Gastroesophageal sphincter (tissue), 3 donors: Measurements from ENCODE around the gene CLMP.

ENCODE experiments used
- POLR2AphosphoS5 ChIP-seq: sonication (generic); formaldehyde crosslinking; IDR thresholded peaks from one replicate; pipeline ENCODE4 v1.6.1; 2017; ENCODE audit warnings: antibody characterized with exemption
- TF ChIP-seq, protein P1 (sequence below), 4 experiments: fragments of 200-600 bp in 2 of 4; fragments of 450-650 bp in 2 of 4; sonication (generic) in 1 of 4; IDR thresholded peaks; one replicate each; pipeline ENCODE4 v1.5.1; 2017 to 2019; ENCODE audit warnings: antibody characterized with exemption in 4 of 4, mild to moderate bottlenecking in 2 of 4, moderate library complexity in 2 of 4

DNA sequence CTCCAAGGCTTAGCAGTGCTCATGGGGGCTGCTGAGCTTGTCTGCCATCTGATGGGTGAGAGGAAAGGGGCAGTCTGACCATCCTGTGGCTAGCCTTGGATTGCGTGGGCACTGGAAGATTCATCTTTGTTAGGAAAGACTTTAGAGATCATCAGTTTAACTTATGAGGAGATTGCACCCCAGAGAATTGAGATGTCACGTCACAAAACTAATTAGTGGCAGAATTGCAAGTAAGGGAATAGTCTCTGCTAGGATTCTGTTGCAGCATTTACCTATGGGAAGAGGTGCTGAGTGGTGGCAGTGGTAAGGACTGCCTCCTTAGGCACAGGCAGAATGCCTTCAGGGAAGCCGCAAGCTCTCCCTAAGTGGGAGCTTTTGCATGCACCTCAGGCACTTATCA, 90.4 kb downstream of the CLMP start:
- TF ChIP-seq POLR2AphosphoS5 = no peak
- TF ChIP-seq, protein P1, sequence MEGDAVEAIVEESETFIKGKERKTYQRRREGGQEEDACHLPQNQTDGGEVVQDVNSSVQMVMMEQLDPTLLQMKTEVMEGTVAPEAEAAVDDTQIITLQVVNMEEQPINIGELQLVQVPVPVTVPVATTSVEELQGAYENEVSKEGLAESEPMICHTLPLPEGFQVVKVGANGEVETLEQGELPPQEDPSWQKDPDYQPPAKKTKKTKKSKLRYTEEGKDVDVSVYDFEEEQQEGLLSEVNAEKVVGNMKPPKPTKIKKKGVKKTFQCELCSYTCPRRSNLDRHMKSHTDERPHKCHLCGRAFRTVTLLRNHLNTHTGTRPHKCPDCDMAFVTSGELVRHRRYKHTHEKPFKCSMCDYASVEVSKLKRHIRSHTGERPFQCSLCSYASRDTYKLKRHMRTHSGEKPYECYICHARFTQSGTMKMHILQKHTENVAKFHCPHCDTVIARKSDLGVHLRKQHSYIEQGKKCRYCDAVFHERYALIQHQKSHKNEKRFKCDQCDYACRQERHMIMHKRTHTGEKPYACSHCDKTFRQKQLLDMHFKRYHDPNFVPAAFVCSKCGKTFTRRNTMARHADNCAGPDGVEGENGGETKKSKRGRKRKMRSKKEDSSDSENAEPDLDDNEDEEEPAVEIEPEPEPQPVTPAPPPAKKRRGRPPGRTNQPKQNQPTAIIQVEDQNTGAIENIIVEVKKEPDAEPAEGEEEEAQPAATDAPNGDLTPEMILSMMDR (IDR thresholded peaks at IDR 0.05) = no peak
